Subcutaneous abdominal adipose tissue (tissue), 5 donors: ENCODE measurements around the gene KRTAP4-2.
"Not testable (repeated sequence)": the region's sequence is repeated elsewhere in the genome, so short reads cannot be mapped to it uniquely, and the experiment has no call there.

Source experiments
- H3K27ac ChIP-seq: one replicate; pipeline ENCODE4 v1.7.0; 2013; ENCODE audit warnings: low read depth, mild to moderate bottlenecking, inconsistent platforms, low read length, moderate library complexity
- H3K27me3 ChIP-seq, 5 donors: one replicate each; pipeline ENCODE4 v1.7.0; 2013; ENCODE audit warnings: low read length in 5 of 5, inconsistent platforms in 1 of 5; ENCODE audit not compliant: control insufficient read depth in 5 of 5, insufficient read depth in 4 of 5
- H3K36me3 ChIP-seq, 5 donors: one replicate each; pipeline ENCODE4 v1.7.0; 2013; ENCODE audit warnings: low read length in 5 of 5; ENCODE audit not compliant: control insufficient read depth in 5 of 5, insufficient read depth in 5 of 5
- H3K4me1 ChIP-seq, 5 donors: one replicate each; pipeline ENCODE4 v1.7.0; 2013; ENCODE audit warnings: low read length in 5 of 5, mild to moderate bottlenecking in 3 of 5, moderate library complexity in 1 of 5; ENCODE audit not compliant: control insufficient read depth in 5 of 5, insufficient read depth in 5 of 5
- H3K4me3 ChIP-seq, 5 donors: one replicate each; pipeline ENCODE4 v1.7.0; 2013; ENCODE audit warnings: low read length in 5 of 5, low read depth in 1 of 5
- H3K9ac ChIP-seq, 5 donors: one replicate each; pipeline ENCODE4 v1.7.0; 2013; ENCODE audit warnings: low read length in 5 of 5, mild to moderate bottlenecking in 4 of 5, moderate library complexity in 3 of 5
- H3K9me3 ChIP-seq, 5 donors: one replicate each; pipeline ENCODE4 v1.7.0; 2013; ENCODE audit warnings: low read length in 5 of 5; ENCODE audit not compliant: control insufficient read depth in 5 of 5
- donor health status: healthy.
- donor health status: healthy.
- donor health status: healthy.
- donor health status: healthy.
- donor health status: healthy.

Gene KRTAP4-2

DNA sequence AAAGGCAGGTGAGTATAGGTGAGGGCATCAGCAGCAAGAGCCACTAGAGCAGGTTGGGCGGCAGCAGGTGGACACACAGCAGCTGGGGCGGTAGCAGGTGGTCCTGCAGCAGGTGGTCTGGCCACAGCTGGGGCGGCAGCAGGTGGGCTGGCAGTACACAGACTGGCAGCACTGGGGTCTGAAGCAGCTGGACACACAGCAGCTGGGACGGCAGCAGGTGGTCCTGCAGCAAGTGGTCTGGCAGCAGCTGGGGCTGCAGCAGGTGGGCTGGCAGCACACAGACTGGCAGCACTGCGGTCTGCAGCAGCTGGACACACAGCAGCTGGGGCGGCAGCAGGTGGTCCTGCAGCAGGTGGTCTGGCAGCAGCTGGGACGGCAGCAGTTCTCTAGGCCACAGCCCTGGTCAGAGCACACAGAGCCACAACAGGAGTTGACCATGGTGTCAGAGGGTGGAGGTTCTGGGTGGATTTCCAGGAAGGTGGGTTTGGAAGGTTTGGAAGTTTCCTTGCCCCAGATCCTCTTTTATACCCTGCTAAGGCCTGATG, at the start of gene KRTAP4-2:
TSS of gene KRTAP4-2 (minus strand) at position 495 of the 545 bp plus-strand sequence. CDS start at position 438, 57 bp downstream.
- H3K4me3 ChIP-seq: no peak within 1 kb of the TSS
- peaks cover 0 to 7% (median 0%) of the 10 kb centered on the region in 5 donors for H3K27me3 ChIP-seq
- H3K27ac ChIP-seq: no peak within 1 kb of the TSS
- H3K9ac ChIP-seq: no peak within 1 kb of the TSS
- no peaks in the 10 kb centered on the region for H3K36me3 ChIP-seq
- no peaks in the 10 kb centered on the region for H3K9me3 ChIP-seq
- H3K4me1 ChIP-seq: peaks cover 0 to 7% (median 0%) of the 10 kb centered on the region in 5 donors

DNA sequence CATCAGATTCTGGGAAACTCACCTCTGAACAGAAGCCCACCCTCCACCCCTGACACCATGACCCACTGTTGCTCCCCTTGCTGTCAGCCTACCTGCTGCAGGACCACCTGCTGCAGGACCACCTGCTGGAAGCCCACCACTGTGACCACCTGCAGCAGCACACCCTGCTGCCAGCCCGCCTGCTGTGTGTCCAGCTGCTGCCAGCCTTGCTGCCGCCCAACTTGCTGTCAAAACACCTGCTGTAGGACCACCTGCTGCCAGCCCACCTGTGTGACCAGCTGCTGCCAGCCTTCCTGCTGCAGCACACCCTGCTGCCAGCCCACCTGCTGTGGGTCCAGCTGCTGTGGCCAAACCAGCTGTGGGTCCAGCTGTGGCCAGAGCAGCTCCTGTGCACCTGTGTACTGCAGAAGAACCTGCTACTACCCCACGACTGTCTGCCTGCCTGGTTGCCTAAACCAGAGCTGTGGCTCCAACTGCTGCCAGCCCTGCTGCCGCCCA, 48.6 kb upstream of the KRTAP4-2 start, which contains the start of gene KRTAP9-2:
TSS of gene KRTAP9-2 (plus strand) at position 51 of the 498 bp plus-strand sequence. CDS start at position 58, 7 bp downstream.
- not testable (repeated sequence) for H3K27ac ChIP-seq, H3K4me3 ChIP-seq, H3K4me1 ChIP-seq, H3K27me3 ChIP-seq, H3K36me3 ChIP-seq, H3K9me3 ChIP-seq, H3K9ac ChIP-seq

DNA sequence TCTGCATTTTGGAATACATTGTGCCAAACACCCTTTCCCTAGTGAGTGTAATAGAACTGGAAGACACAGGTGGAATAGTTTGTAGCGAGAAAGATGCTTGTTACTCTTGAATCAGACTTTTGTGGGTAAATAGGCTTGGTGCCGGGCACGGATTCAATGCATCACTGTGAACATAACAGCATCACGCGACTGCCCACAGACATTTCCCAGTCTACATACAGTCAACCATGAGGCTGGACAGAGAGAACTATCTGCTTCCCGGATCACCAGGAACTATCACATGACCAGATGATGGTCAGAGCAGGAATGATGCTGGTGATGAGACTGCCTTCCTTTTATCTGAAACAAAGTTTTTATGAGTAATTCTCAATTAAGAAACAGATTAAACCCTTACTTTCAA, 48.0 kb upstream of the KRTAP4-2 start:
- Histone ChIP-seq H3K27ac (no peak overlapping the region), H3K4me1 (no peaks in the 10 kb centered on the region), H3K9ac (no peak overlapping the region), H3K36me3 (no peaks in the 10 kb centered on the region), H3K27me3 (peaks cover 0 to 2% (median 0%) of the 10 kb centered on the region in 5 donors), H3K4me3 (no peak overlapping the region), H3K9me3 (no peaks in the 10 kb centered on the region)

GRCh38 chr17:41223821-41224220, 45.8 kb upstream of the KRTAP4-2 start:
- Histone ChIP-seq H3K27ac (no peak overlapping the region), H3K9ac (no peak overlapping the region), H3K4me1 (no peaks in the 10 kb centered on the region), H3K27me3 (peaks cover 0 to 2% (median 0%) of the 10 kb centered on the region in 5 donors), H3K36me3 (no peaks in the 10 kb centered on the region), H3K9me3 (no peaks in the 10 kb centered on the region), H3K4me3 (no peak overlapping the region)

DNA sequence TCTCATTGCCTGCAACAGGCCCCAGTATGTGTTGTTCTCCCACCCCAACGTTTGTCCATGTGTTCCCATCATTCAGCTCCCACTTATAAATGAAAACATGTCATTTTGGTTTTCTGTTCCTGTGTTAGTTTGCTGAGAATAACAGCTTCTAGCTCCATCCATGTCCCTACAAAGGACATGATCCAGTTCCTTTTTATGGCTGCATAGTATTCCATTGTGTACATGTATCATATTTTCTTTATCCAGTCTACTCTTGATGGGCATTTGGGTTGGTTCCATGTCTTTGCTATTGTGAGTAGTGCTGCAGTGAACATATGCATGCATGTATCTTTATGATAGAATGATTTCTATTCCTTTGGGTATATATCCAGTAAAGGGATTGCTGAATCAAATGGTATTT, 37.7 kb upstream of the KRTAP4-2 start:
- Histone ChIP-seq H3K36me3 (no peaks in the 10 kb centered on the region), H3K4me3 (no peak overlapping the region), H3K27ac (no peak overlapping the region), H3K27me3 (peaks cover 0 to 8% (median 3%) of the 10 kb centered on the region in 5 donors), H3K9me3 (no peaks in the 10 kb centered on the region), H3K9ac (no peak overlapping the region), H3K4me1 (no peaks in the 10 kb centered on the region)

DNA sequence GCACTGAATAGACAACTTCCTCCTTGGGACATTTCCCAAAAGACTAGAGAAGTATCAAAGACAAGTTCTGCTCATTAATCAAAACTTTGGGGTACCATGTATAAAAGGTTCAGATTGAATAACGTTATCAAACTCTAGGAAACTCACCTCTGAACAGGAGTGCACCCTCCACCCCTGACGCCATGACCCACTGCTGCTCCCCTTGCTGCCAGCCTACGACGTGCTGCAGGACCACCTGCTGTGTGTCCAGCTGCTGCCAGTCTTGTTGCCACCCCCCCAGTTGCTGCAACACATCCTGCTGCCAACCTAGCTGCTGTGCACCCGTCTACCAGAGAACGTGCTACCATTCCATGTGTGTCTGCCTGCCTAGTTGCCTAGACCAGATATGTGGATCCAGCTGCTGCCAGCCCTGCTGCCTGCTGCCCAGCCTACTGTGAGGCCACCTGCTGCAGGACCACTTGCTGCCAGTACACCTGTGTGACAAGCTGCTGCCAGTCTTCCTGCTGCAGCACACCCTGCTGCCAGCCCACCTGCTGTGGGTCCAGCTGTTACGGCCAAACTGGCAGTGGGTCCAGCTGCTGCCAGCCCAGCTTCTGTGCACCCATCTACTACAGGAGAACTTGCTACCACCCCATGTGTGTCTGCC, 34.6 kb upstream of the KRTAP4-2 start:
- Histone ChIP-seq H3K36me3 (no peaks in the 10 kb centered on the region), H3K9ac (no peak overlapping the region), H3K4me1 (no peaks in the 10 kb centered on the region), H3K4me3 (no peak overlapping the region), H3K27ac (no peak overlapping the region), H3K9me3 (no peaks in the 10 kb centered on the region), H3K27me3 (peaks cover 0 to 8% (median 3%) of the 10 kb centered on the region in 5 donors)

GRCh38 chr17:41211845-41212466, 33.9 kb upstream of the KRTAP4-2 start:
- Histone ChIP-seq H3K27me3 (peaks cover 0 to 8% (median 3%) of the 10 kb centered on the region in 5 donors), H3K9ac (no peak overlapping the region), H3K27ac (no peak overlapping the region), H3K9me3 (no peaks in the 10 kb centered on the region), H3K4me3 (no peak overlapping the region), H3K36me3 (no peaks in the 10 kb centered on the region), H3K4me1 (no peaks in the 10 kb centered on the region)

GRCh38 chr17:41199421-41200078, 21.5 kb upstream of the KRTAP4-2 start:
- H3K36me3 ChIP-seq: no peaks in the 10 kb centered on the region
- H3K27ac ChIP-seq: no peak overlapping the region

GRCh38 chr17:41196068-41196467, 18.0 kb upstream of the KRTAP4-2 start:
- no peaks in the 10 kb centered on the region for H3K36me3 ChIP-seq
- H3K9me3 ChIP-seq: peaks cover 0 to 9% (median 2%) of the 10 kb centered on the region in 5 donors

More at GRCh38 chr17:41199421-41200078, 21.5 kb upstream of the KRTAP4-2 start:
- no peaks in the 10 kb centered on the region for H3K27me3 ChIP-seq
- H3K9me3 ChIP-seq: peaks cover 0 to 9% (median 0%) of the 10 kb centered on the region in 5 donors
- no peak overlapping the region for H3K9ac ChIP-seq
- no peaks in the 10 kb centered on the region for H3K4me1 ChIP-seq
- no peak overlapping the region for H3K4me3 ChIP-seq

More at GRCh38 chr17:41196068-41196467, 18.0 kb upstream of the KRTAP4-2 start:
- H3K4me1 ChIP-seq: no peaks in the 10 kb centered on the region
- no peak overlapping the region for H3K9ac ChIP-seq
- no peak overlapping the region for H3K27ac ChIP-seq
- no peak overlapping the region for H3K4me3 ChIP-seq
- H3K27me3 ChIP-seq: no peaks in the 10 kb centered on the region
